ENCODE results near the gene WDR38.

WDR38 gene

GRCh38 chr9:124868511-124869465 lies 15.5 kb downstream of the WDR38 start:
- peaks cover 49% of the 10 kb centered on the region for H3K4me1 ChIP-seq (ENCODE audit: control insufficient read depth, insufficient read depth, low read length)
- peak overlapping the region; percentile 88 for H3K4me3 ChIP-seq (ENCODE audit: low read length)
- no peaks in the 10 kb centered on the region for H3K36me3 ChIP-seq (ENCODE audit: control insufficient read depth, insufficient read depth, low read length)
- H3K27me3 ChIP-seq (ENCODE audit: control insufficient read depth, insufficient read depth, low read length) = no peaks in the 10 kb centered on the region
- H3K9me3 ChIP-seq (ENCODE audit: control insufficient read depth, low read length) = no peaks in the 10 kb centered on the region
- H3K9ac ChIP-seq (ENCODE audit: low read length) = peak overlapping the region; percentile 97

GRCh38 chr9:124869466-124869985 lies 16.3 kb downstream of the WDR38 start:
- Histone ChIP-seq H3K36me3 (ENCODE audit: control insufficient read depth, insufficient read depth, low read length) (no peaks in the 10 kb centered on the region), H3K9ac (ENCODE audit: low read length) (peak overlapping the region; percentile 97), H3K9me3 (ENCODE audit: control insufficient read depth, low read length) (no peaks in the 10 kb centered on the region), H3K27me3 (ENCODE audit: control insufficient read depth, insufficient read depth, low read length) (no peaks in the 10 kb centered on the region), H3K4me1 (ENCODE audit: control insufficient read depth, insufficient read depth, low read length) (peaks cover 46% of the 10 kb centered on the region), H3K4me3 (ENCODE audit: low read length) (peak overlapping the region; percentile 88)

GRCh38 chr9:124869986-124870560 lies 16.8 kb downstream of the WDR38 start:
- Histone ChIP-seq H3K36me3 (ENCODE audit: control insufficient read depth, insufficient read depth, low read length) (peaks cover 3% of the 10 kb centered on the region), H3K9ac (ENCODE audit: low read length) (peak overlapping the region; percentile 97), H3K4me1 (ENCODE audit: control insufficient read depth, insufficient read depth, low read length) (peaks cover 46% of the 10 kb centered on the region), H3K4me3 (ENCODE audit: low read length) (peak overlapping the region; percentile 88), H3K27me3 (ENCODE audit: control insufficient read depth, insufficient read depth, low read length) (no peaks in the 10 kb centered on the region), H3K9me3 (ENCODE audit: control insufficient read depth, low read length) (no peaks in the 10 kb centered on the region)

GRCh38 chr9:124870723-124871122 lies 17.5 kb downstream of the WDR38 start:
- Histone ChIP-seq H3K27me3 (ENCODE audit: control insufficient read depth, insufficient read depth, low read length) (no peaks in the 10 kb centered on the region), H3K4me1 (ENCODE audit: control insufficient read depth, insufficient read depth, low read length) (peaks cover 46% of the 10 kb centered on the region), H3K36me3 (ENCODE audit: control insufficient read depth, insufficient read depth, low read length) (peaks cover 9% of the 10 kb centered on the region), H3K9ac (ENCODE audit: low read length) (peak overlapping the region; percentile 97), H3K9me3 (ENCODE audit: control insufficient read depth, low read length) (no peaks in the 10 kb centered on the region), H3K4me3 (ENCODE audit: low read length) (peak overlapping the region; percentile 88)

- Histone ChIP-seq H3K27me3 (ENCODE audit: control insufficient read depth, insufficient read depth, low read length) (no peaks in the 10 kb centered on the region), H3K9me3 (ENCODE audit: control insufficient read depth, low read length) (no peaks in the 10 kb centered on the region), H3K4me3 (ENCODE audit: low read length) (no peak overlapping the region), H3K4me1 (ENCODE audit: control insufficient read depth, insufficient read depth, low read length) (peaks cover 46% of the 10 kb centered on the region), H3K36me3 (ENCODE audit: control insufficient read depth, insufficient read depth, low read length) (peaks cover 11% of the 10 kb centered on the region), H3K9ac (ENCODE audit: low read length) (no peak overlapping the region)
Measured at GRCh38 chr9:124871156-124871561, 17.9 kb downstream of the WDR38 start.

GRCh38 chr9:124873664-124874063 lies 20.4 kb downstream of the WDR38 start:
- no peaks in the 10 kb centered on the region for H3K27me3 ChIP-seq (ENCODE audit: control insufficient read depth, insufficient read depth, low read length)
- no peaks in the 10 kb centered on the region for H3K9me3 ChIP-seq (ENCODE audit: control insufficient read depth, low read length)
- peaks cover 11% of the 10 kb centered on the region for H3K36me3 ChIP-seq (ENCODE audit: control insufficient read depth, insufficient read depth, low read length)
- H3K9ac ChIP-seq (ENCODE audit: low read length) = no peak overlapping the region
- no peak overlapping the region for H3K4me3 ChIP-seq (ENCODE audit: low read length)
- peaks cover 36% of the 10 kb centered on the region for H3K4me1 ChIP-seq (ENCODE audit: control insufficient read depth, insufficient read depth, low read length)

GRCh38 chr9:124875501-124875900 lies 22.2 kb downstream of the WDR38 start:
- Histone ChIP-seq H3K9ac (ENCODE audit: low read length) (no peak overlapping the region), H3K36me3 (ENCODE audit: control insufficient read depth, insufficient read depth, low read length) (peaks cover 11% of the 10 kb centered on the region), H3K4me3 (ENCODE audit: low read length) (no peak overlapping the region), H3K27me3 (ENCODE audit: control insufficient read depth, insufficient read depth, low read length) (no peaks in the 10 kb centered on the region), H3K4me1 (ENCODE audit: control insufficient read depth, insufficient read depth, low read length) (peaks cover 34% of the 10 kb centered on the region), H3K9me3 (ENCODE audit: control insufficient read depth, low read length) (no peaks in the 10 kb centered on the region)

GRCh38 chr9:124877021-124877782 lies 23.9 kb downstream of the WDR38 start:
- Histone ChIP-seq H3K9ac (ENCODE audit: low read length) (no peak overlapping the region), H3K9me3 (ENCODE audit: control insufficient read depth, low read length) (no peaks in the 10 kb centered on the region), H3K36me3 (ENCODE audit: control insufficient read depth, insufficient read depth, low read length) (peaks cover 17% of the 10 kb centered on the region), H3K27me3 (ENCODE audit: control insufficient read depth, insufficient read depth, low read length) (no peaks in the 10 kb centered on the region), H3K4me3 (ENCODE audit: low read length) (no peak overlapping the region), H3K4me1 (ENCODE audit: control insufficient read depth, insufficient read depth, low read length) (peaks cover 18% of the 10 kb centered on the region)

- Histone ChIP-seq H3K4me3 (ENCODE audit: low read length) (no peak overlapping the region), H3K36me3 (ENCODE audit: control insufficient read depth, insufficient read depth, low read length) (peaks cover 17% of the 10 kb centered on the region), H3K9ac (ENCODE audit: low read length) (no peak overlapping the region), H3K4me1 (ENCODE audit: control insufficient read depth, insufficient read depth, low read length) (peaks cover 10% of the 10 kb centered on the region), H3K9me3 (ENCODE audit: control insufficient read depth, low read length) (no peaks in the 10 kb centered on the region), H3K27me3 (ENCODE audit: control insufficient read depth, insufficient read depth, low read length) (no peaks in the 10 kb centered on the region)
Measured at GRCh38 chr9:124878021-124878420, 24.8 kb downstream of the WDR38 start.

GRCh38 chr9:124878518-124878917 lies 25.3 kb downstream of the WDR38 start:
- Histone ChIP-seq H3K36me3 (ENCODE audit: control insufficient read depth, insufficient read depth, low read length) (peaks cover 17% of the 10 kb centered on the region), H3K27me3 (ENCODE audit: control insufficient read depth, insufficient read depth, low read length) (no peaks in the 10 kb centered on the region), H3K9me3 (ENCODE audit: control insufficient read depth, low read length) (no peaks in the 10 kb centered on the region), H3K4me1 (ENCODE audit: control insufficient read depth, insufficient read depth, low read length) (peaks cover 5% of the 10 kb centered on the region), H3K4me3 (ENCODE audit: low read length) (no peak overlapping the region), H3K9ac (ENCODE audit: low read length) (no peak overlapping the region)

GRCh38 chr9:124879226-124879625 lies 26.0 kb downstream of the WDR38 start:
- Histone ChIP-seq H3K9me3 (ENCODE audit: control insufficient read depth, low read length) (no peaks in the 10 kb centered on the region), H3K4me3 (ENCODE audit: low read length) (no peak overlapping the region), H3K27me3 (ENCODE audit: control insufficient read depth, insufficient read depth, low read length) (no peaks in the 10 kb centered on the region), H3K36me3 (ENCODE audit: control insufficient read depth, insufficient read depth, low read length) (peaks cover 17% of the 10 kb centered on the region), H3K9ac (ENCODE audit: low read length) (no peak overlapping the region), H3K4me1 (ENCODE audit: control insufficient read depth, insufficient read depth, low read length) (no peaks in the 10 kb centered on the region)
